Embryonic facial prominence (tissue), 1 donor: ENCODE results near the gene ESRP2.

Experiments
- DNase-seq: peaks from one replicate; pipeline ENCODE4 v3.0.0-alpha.2; 2016; ENCODE audit errors: extremely low spot score

ESRP2 gene

GRCh38 chr16:68217506-68217905 lies 18.4 kb downstream of the ESRP2 start:
- no peak for DNase-seq

GRCh38 chr16:68216240-68216639 lies 19.7 kb downstream of the ESRP2 start:
- no peak for DNase-seq

DNA sequence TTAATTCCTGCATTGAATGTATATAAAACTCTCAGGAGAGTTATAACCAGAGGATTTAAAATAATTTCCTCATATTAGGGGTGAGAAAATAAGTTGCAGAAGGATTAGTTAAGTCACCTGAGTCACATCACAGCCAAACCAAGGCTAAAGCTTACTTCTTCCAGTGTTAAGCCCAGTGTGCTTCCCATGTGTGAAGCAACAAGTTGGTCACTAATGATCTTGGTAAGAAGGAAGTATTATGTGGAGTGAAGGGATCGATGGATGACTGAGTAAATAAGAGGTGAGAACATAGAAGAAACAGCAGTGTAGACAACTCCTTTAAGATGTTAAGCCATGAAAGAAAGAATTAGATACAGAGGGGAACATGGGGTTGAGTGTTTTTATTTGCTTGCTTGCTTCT lies 20.6 kb downstream of the ESRP2 start:
- no peak for DNase-seq

DNA sequence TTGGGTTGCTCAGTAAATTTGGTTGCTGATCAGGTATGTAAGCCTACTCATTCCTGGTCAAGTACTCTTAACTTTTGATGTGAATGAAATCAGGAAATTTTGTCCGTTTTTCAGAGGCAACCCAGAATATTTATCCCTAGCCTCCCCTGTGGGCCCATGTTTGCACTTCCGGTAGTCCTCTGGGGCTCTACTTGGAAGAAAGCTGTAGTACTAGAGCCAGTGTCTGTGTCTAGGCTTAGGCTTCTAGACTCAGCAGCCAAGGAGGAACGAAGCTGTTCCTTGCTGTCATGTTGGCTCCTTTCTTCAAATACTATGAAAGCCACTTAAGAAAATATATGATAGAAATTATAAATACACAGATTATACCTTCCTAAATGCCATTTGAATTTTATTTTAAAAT lies 21.2 kb downstream of the ESRP2 start:
- no peak for DNase-seq

- DNase-seq, result no peak
Observed at GRCh38 chr16:68206245-68206644, 29.7 kb downstream of the ESRP2 start.

DNA sequence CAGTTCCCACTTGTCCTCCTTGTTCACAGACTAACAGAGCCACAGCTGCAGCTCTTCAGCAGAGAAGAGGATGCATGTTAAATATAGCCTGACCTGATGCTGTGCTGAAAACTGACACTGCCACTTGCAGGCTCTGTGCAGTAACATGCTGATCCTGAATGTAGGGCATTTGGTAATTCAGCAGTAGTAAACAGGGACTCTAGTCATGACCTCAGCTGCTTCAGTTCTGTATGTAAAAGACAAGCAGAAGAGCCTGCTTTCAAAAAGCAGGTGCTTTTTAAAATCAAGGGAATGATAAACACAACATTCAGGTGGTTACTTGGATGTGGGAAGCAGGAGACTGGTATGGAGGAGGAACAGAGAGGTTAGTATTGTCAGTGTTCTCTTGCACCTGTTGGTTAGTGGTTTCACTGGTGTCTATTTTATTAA lies 33.8 kb downstream of the ESRP2 start:
- no peak for DNase-seq

- no peak for DNase-seq
Observed at GRCh38 chr16:68200088-68200783, 35.7 kb downstream of the ESRP2 start.

DNA sequence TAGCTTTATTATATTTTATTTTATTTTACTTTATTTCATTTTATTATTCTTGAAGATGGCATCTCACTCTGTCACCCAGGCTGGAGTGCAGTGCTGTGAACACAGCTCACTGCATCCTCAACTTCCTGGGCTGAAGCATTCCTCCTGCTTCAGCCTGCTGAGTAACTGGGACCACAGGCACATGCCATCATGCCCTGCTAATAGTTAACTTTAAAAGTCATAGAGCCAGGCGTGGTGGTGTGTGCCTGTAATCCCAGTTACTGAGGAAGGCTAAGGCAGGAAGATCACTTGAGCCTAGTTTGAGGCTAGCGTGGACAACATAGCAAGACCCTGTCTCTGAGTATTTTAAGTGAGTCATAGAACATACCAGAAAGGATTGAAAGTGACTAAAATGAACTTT lies 38.7 kb downstream of the ESRP2 start:
- no peak for DNase-seq

DNA sequence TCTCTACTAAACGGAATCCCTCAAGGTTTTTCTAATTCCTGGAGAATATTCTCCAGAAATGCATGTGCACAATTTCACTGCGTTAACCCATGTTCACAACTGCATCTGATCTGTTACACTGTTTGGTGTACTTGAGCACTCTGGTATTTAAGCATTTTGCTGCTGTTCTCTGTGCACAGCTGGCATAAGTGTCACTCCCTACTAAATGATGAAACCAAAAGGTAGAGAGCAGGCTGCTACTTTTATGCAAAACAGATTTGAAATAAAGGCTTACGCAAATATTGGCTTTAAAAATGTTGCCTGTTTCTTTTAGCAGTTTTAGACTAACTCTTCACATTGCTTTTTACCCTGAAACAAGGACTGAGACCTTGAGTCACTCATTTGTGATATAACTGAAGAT lies 41.7 kb downstream of the ESRP2 start:
- DNase-seq, result no peak

- DNase-seq, result no peak
Observed at GRCh38 chr16:68190736-68191510, 45.0 kb downstream of the ESRP2 start.

DNA sequence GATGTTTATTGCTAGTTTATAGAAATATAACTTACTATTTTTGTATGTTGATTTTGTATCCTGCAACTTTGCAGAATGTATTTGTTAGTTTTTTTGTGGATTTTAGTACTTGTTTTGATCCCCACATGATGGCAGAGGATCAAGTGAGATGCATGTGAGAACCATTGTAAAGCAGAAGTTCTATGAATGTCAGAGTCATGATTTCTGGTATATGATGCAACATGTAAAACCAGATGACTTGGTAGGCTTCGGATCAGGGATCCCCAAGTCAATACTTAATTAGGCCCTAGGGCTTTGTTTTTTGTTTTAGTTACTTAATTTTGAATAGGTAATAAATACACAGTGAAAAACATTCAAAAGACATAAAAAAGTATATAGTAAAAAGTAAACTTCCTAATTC lies 45.8 kb downstream of the ESRP2 start:
- DNase-seq, result no peak

DNA sequence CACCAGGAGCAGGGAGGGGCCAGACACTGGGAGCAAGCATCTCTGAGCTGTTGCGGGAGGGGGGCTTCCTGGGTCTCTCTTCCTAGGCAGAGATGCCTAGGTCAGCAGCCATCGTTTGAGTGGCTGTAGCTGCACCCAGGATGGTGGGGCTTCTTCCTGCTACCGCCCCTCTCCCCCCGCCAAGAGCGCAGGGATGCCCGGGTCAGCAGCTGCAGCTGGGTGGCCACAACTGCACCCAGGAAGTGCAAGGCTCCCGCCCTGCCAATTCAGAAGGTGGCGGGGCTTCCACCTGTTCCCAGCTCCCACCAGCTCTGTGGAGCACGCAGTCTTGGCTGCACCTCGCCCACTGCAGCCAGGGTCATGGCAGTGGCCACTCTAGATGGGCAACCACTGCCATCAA lies 47.8 kb downstream of the ESRP2 start:
- DNase-seq, result no peak

DNA sequence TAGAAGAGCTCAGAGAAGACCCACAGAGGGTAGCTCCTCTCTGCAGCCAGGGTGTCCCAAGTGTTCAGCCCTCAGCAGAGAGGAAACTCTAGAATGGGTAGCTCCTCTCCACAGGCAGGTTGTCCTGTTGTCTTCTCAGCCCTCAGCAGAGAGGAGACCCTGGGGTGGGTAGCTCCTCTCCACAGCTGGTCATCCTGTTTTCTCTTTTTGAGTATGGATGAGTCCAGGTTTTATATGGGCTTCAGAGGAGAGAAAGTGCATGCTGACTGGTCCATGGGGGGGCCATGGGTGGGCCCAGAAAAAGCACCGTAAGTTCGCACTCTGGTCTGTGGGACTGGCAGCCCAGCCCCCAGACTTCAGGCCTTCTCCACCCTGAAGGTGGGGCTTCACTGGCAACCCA lies 48.4 kb downstream of the ESRP2 start:
- no peak for DNase-seq

DNA sequence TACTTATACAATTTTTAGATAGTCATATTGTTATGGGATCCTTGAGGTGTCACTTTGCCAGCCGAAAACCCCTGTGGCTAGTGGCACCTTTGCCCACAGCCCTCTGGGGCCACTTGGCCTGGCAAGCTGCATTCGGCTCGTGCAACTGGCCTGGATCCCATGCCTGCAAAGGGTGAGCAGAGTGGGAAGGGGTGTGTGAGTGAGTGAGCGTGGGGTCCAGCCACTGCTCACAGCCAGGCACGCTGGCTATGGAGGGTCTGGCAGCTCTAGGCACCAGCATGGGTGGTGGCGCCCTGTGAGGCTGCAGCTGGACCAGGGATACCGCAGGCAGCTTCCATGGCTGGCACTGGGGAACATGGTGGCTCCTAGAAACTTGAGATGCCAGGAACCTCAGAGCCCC lies 49.0 kb downstream of the ESRP2 start:
- no peak for DNase-seq

GRCh38 chr16:68183046-68183445 lies 52.9 kb downstream of the ESRP2 start:
- DNase-seq, result no peak

- no peak for DNase-seq
Observed at GRCh38 chr16:68179855-68180254, 56.1 kb downstream of the ESRP2 start.

DNA sequence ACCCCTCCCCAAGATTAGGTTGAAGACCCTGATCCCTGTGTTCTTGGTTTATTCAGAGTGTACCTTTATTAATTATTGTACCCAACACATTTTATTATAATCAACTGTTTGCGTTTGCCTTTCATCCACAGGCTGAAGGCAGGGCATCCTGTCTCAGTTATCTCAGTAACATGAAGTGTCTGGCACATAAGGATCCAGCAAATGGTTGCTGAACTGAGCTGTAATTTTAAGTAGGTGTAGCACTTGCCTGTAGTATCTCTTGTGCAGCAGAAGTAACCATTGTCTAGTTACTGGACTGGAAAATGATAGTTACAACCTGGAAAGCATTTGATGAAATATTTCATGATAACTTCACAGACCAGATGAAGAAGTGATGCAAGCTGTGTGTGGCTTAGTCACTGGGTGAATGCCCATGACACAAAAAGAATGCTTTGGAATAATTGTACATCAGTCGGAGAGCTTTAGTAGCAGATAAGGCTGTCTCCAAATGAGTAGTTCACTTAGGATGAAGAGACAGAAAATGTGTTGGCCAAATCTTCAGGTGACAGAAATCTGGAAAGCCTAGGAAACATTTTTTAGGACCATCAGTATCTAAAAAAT lies 56.6 kb downstream of the ESRP2 start:
- DNase-seq, result no peak
